HG03432 (cell line): ENCODE results near the gene TNFRSF11A.

Experiments used
- ATAC-seq: cut with Tn5 transposase; IDR thresholded peaks from one replicate; pipeline ENCODE4 v1.9.1; 2021; ENCODE audit warnings: mild to moderate bottlenecking, moderate library complexity; ENCODE audit not compliant: unreplicated experiment

The TNFRSF11A gene

DNA sequence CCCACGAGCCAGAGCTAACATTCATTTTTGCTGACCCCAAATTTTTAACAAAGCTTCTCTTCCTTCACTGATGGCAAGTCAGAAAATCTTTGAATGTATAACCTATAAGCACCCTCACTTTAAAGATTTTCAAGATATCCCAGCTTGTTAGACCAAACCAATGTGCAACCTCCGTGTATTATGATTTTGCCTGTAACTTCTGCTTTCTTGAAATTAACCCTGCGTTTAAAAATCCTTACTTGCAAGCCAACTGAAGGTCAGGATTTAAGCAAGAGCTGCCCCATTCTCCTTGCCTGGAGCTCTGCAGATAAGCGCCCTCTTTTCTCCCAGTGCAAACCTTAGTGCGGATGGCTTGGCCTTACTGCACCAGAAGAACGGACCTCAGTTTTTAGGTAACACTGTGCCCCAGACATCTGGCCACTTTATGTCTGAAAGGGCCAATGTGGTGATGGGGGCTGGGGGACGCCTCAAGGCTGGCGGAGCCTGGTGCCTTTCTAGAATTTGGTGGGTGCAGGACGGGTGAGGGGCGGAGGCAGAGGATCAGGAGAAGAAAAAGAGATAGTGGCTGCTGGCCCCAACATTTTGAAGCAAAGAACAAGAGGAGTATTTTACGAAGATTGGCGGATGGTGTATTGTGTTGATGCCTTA, 805 bp upstream of the TNFRSF11A start:
- no peak for ATAC-seq

DNA sequence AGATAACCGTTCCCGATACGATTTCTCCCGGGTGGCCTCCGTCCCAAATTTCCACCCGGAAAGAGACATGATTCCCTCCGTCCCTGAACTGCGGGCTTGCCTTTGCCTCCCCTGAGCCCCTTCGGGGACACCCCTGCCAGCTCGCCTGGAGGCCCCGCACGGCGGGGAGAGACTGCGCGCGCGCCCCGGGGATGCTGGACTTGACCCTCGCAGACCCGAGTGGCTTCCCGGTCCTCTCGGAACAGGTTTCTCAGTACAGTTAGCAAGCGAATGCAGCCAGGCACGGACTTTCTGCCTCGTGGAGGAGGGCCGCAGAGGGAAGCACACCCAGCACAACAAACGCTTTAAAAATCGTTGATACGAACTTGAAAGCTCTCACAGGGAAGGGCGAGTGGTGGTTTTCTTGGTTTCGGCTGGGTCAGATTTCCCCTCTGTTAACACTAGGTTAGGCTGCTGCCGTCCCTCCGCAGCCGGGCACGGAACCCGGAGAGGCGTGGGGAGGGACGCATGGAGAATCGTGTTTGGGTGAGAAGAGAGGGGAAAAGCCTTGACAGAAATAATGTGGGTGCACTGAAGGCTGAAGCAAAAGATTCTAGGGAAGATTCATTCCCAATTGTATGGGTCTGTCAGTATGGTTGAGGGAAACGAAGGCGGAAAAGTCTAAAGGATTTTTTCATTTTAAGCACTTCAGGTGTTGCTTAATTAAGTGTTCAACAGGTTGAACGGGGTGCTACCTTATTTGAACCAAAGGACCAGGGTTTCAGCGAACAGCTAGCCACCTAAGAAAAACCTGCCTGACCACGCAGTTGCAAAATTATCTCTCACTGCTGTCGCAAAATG, 916 bp downstream of the TNFRSF11A start:
- ATAC-seq: peak; percentile 28

DNA sequence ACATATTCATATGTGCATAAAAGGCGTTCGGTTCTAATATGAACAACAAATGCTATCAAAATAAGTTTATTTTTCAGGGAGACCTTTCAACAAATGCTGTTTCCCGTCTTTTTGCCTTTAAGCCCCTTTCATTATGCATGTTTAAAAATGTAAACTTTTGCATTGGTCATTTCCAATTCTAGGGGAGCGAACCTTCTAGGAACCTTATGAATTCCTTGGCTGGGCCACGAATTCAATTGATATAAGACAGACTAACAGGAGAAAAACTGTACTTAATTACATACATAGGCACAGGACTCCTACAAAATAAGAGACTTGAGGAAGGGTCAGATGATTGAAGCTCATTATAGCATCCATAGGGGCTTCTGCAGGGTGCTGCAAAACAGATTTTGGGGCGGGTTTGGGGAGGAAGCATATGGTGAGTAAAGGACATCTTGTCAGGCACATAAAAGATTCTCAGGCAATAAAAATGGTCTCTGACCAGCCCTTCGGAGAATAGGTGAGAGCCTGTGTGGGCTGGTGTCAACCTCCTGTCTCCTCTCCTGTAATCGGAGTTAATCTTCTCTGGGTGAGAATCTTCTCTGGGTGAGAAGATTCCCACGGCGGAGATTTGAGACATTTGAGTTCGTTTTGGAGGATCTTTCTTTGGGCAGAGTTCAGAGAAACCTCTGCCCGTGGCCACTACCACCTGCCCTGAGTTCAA, 1.7 kb downstream of the TNFRSF11A start:
- no peak for ATAC-seq

DNA sequence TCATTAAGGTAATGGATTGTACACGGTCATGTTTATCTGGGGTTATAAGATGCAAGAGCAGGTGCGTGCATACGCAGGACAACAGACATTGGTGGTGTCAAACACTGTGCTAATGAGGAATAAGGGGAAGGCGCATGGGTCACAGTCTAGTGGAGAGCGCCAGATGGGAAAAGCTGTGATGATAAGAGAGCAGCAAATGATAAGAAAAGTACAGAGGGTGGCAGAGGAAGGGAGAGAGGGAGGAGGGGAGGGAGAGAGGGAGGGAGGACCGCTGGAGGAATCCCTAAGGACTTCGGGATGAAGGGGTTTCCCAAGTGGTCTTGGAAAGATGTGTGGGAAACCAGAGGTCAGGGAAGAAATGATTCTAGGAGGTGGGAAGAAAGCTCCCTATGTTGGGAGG, 2.9 kb downstream of the TNFRSF11A start:
- ATAC-seq: no peak

DNA sequence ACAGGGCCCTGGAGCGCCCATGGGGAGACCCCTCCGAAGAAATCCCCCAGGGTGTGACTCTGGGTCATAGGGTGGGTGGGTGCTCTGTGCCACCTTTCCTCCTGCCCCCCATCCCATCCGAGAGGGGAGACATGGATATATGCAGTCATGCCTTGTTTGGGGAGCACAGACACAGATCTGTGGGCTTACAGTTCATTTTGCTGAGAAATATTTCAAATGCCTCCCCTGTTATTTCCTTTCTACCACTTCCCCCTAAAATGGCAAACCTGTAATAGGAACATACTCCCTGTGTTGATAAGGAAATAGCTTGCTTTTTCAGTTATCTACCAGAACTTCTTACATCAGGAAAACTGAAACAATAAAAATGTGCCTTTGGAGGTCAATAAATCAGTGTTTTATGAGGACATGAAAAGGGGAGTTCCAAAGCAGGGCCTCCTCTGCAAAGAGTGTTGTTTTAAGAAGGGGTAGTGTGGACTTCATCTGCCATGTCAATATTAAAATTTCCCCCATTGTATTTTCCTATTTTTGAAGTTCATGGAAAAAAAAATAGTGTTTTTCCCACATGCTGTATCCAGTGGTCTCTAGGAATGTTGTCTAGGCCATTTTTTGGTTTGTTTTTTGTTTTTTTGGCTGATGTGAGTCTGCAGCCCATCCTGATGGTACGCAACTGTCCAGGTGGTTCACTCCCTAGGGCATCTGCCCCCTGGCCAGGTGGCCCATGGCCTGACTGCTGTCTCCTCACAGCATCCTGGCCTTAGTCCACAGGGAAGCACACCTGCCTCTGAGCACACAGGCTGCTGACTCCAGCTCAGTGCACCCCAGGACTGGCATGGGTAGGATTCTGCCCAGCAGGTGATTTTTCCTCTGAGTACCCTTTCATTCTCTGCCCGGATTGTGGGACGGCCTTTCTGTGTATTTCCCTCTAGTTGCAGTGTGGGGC, 3.7 kb downstream of the TNFRSF11A start:
- ATAC-seq: no peak

DNA sequence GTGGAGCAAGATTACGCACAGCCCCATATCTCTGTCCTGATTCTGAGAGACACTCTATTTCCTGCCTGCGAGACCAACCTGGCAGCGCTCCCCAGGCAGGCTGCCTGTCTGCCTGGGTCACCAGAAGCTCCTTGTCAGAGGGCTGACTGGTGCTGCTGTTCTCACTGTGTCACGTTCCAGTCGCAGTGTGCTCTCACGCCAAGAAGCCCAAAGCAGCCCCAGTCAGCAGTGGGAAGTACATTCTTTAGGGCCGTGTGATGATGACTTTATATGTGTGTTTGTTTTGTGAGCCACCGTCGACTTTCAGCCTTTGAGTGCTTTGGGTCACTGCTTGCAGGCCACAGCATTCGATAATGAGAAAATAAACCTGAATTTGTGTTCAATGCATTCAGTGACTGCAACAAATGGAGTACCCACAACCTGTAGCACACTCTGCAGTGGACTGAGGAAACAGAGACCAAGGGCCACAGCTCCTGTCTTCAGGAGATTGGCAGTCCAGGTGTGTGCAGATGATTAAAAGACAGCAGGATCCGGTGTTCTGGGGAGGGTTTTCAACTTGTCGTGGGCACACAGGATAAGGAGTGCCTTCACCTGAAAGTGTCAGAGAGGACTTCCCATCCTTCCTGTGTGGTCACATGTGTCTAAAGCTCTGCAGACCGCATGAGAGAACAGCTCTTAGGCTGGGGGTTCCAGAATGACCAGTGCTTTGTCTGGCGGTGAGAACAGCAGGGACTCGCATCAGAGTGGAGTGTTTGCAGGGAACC, 4.8 kb downstream of the TNFRSF11A start:
- peak; percentile 38 for ATAC-seq

DNA sequence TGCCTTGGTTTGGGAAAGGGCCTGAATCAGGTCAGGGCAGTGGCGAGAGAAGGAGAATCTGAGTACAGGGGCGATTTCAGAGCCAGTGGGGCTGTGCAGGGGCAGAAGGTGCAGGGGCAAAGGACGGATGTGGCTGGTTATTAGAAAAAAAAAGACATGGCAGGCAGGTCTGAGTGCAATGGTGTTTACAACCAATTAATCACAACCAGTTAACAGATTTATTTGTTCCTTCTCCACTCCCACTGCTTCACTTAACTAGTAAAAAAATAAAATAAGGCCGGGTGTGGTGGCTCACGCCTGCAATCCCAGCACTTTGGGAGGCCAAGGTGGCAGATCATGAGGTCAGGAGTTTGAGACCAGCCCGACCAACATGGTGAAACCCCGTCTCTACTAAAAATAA, 5.5 kb downstream of the TNFRSF11A start:
- ATAC-seq: no peak

DNA sequence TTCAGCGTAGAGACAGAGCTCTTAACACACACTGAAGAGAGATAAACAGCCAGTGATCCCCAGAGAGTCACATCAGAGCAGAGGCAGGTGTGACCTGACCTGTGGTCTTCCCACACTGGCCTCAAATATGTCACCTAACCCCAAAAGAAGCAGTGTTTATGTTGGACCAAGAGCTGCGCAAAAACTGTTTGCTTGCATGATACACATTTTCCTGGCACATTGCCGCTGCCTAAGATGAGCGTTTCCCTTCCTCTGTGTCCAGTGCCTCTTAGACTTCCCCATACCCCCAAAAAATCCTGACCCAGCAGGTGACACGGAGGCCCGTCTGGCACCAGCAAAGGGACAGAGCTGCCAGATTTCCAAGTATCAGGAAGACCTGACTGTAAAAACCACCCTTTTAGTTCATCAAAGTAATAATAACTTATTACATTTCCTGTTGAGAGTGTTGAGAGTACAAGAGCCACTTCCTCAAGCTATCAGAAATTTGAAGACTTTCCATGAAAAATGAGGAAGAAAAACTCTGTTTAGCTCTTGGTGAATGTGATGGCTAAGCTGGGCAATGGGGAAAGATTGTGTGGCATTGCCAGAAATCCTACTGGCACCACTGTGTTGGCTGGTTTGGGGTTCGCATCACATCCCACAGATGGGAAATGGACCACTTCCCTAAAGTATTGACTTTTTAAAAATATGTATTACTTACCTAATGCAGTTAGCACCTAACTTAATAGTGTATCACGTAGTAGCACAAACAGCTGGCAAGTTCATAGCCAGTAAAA, 6.7 kb downstream of the TNFRSF11A start:
- ATAC-seq: no peak

DNA sequence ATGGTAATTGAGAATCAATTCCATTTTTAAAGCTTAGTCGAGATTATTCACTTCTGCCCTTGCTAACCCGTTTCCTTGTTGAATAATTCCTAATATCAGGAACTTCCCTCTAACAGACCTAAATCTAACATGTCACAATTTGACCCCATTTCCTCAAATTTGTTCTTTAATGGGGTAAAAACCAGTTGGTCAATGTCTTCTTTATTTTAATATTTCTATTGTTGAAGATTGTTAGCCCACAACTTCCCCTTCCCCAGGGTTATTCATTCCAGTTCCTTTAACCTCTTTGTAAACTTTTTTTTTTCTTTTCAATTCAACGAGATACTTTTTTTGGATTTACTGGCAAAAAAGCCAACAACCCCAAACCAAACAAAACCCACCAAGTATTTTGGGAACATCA, 7.3 kb downstream of the TNFRSF11A start:
- ATAC-seq: no peak

DNA sequence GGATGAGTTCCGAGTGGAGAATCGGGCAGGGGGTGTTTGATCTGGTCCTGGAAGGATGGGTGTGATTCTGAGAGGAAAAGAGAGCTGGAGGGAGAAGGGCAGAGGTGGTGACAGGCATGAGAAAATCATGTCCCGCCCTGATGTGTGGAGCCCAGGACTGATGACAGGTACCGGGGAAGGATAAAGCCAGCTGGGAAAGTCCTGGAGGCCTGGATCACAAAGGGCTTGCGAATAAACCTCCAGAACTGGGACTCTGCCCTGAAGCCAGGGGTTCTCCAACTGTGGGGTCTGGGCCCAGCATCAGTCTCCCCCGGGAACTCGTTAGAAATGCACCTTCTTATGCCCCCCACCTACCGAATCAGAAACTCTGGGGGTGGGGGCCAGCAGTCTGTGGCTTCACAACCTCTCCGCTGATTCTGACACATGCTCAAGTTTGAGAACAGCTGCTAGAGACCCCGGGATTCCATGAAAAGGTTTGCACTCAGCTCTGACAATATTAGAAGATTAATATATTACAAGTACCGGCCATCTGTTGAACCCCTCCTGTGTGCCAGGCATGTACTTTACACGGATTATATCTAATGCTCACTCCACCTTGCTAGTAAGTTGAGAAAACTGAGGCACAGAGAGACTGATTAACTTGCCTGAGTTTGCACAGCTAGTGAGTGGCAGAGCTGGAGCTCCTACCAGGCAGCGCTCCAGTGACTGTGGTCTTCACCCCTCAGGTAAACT, 8.0 kb downstream of the TNFRSF11A start:
- no peak for ATAC-seq

DNA sequence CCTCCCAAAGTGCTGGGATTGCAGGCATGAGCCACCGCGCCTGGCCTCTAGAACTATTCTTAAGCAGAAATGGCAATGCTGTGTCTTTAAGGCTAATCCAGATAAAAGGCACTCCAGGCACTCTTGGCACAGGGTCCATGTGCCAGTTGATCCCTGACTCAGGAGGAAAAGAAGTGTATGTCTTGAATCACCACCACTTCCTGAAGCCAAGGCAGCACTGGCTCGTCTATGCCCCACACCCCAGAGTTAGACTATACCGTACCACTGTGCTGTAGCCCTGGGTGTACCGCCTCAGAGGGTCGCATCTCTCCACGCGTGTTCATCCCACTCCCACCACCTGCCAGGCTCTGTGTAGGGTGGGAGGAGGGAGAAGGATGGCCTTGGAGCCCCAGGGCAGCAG, 9.0 kb downstream of the TNFRSF11A start:
- no peak for ATAC-seq

DNA sequence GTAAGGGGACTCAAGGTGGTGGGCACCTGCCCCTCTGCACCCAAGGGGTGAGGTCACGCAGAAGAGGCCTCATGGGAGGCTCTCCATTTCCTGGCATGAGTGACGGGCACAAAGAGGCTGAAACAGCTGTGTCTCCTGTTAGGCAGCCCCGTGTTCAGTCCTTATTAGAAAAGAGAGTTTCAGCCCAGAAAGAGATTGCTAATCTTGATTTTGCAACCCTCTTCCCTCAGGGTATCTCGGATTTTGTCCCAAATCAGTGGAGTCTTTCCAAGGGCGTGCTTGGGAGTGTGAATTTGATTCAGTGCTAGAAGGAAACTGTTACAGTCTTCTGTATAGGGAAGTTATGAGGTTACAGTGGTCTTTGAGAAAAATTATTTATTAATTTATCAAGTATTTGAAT, 10.4 kb downstream of the TNFRSF11A start:
- no peak for ATAC-seq

DNA sequence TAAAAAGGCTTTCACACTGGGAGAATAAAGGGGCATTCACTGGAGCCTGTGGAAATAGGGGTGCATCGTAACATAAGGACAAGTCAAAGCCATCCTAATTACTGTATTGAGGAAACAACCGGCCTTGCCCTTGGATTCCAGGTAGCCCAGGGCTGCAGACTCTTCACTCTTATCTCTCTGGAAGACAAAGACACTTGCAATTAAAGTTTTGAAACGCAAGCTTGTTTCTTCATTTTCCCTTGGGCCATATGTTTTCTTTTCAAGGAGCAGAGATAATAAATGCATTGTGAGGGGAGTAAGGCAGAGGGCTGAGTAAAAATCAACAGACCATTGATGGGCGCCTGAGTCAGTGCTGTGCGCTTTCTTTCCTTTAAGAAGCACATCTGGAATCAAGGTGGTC, 11.5 kb downstream of the TNFRSF11A start:
- ATAC-seq: no peak

DNA sequence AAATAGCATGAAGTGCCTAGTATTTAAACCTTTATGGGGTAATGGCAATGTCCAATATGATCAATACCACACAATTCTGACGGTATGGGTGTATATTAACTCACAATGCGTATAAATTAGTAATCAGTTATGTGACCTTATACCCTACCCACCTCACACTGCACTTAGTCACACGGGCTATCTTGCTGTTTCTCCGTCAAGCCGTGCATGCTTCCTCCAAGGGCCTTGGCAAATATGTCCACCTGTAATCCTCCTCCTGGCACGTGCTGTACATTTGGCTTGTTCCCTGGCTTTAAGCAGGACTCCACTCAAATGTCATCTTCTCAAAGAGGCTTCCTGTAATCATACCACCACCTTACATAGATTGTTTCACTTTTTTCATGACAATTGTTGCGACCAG, 12.2 kb downstream of the TNFRSF11A start:
- no peak for ATAC-seq

DNA sequence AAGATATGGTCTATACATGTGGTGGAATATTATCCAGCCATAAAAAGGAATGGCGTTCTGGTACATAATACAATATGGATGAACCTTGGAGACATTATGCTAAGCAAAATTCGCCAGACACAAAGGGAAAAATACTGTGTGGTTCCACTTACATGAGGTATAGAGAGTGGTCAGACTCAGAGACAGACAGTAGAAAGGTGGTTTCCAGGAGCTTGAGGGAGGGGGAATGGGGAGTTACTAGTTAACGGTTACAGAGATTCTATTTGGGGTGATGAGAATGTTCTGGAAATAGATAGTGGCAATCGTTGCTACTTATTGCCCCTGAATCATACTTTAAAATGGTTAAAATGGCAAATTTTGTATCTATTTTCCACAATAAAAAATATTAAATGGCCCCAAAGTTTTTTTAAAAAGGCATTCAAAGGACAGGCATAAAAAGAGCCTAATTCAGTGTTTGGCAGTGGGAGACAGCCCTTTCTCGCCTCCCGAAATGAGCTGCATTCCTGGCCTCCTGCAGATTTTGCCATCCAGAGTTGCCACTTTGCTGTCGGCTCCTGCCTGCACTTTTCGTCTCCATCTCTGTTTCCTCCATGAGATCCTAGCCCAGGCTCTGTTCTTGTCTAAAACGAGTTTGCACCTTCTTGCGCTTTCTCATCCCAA, 13.5 kb downstream of the TNFRSF11A start:
- ATAC-seq: peak; percentile 57

DNA sequence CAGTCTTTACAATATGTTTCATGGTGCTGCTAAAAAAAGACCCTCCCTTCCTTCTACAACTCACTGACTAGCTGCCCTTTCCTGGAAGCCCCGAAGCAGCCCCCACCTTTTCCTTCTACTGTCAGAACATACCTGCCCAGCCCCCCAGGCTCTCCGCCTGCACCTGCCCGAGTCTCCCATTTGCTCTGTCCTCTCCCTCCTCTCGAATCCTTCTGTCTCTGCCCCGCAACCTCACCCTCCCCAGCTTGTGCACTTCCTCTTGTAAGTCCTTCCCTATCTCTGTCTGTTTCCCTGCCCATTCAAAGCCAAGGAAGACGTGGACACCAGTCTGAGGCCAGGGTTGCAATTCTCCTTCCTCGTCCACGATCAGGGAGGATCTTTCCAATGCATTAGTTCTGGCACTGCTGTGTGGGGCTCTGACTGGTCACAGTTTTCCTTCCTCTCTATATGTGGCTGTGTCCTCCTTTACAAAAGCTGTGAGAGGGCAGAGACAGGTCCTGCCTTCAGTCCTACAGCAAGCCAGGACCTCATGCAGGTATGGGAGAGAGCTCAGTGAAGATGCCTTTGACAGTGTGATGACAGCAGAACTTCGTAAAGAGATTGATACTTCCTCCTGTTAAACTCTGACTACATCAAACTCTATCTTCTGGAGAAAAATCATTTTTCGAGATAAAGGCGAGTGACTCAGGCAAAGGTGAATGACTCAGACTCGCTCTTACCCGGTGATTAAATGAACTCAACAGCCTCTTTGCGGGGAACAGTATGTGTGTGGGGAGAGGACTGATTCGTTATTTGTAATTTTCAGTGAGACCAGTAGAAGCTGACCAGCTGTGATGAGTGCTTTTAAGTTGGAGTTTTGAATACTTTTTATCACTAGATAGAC, 14.2 kb downstream of the TNFRSF11A start:
- ATAC-seq: no peak

DNA sequence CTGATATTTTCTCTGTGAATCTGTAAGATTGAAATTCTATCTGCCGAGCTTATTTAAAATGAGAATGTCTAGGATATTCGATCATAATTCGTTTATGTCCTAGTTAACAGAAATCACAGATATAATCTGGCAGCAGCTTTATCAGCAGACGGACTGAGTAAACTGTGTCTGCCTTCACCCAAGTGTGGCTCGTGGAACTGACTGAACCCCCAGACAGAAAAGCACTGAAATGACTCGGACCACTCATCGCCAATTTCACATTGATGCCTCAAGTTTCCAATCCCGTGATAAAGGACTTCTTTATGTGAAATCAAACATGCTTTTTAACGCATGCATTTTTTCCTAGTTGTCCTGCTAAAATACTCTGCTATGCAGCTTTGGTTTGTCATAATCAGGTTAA, 15.9 kb downstream of the TNFRSF11A start:
- ATAC-seq: no peak
